K562 (cell line): ENCODE measurements around the gene HPCA. TPM values are rescaled to one million over a fixed set of nuclear protein-coding genes. Genes with fewer than 3 reads are reported as not detected.

Experiments used
- ATF1 ChIP-seq, 2 experiments: fragments of 450-650 bp in 1 of 2; IDR thresholded peaks; 2 replicates each; pipeline ENCODE4 v1.6.1; 2016; ENCODE audit warnings: missing compliant biosample characterization in 1 of 2, missing genetic modification characterization in 1 of 2
- BCL6 ChIP-seq: fragments of 250-450 bp; sonication (Bioruptor Pico); IDR thresholded peaks from 2 replicates; pipeline ENCODE4 v1.4.0; 2020
- HCFC1 ChIP-seq: IDR thresholded peaks from 2 replicates; pipeline ENCODE4 v1.6.1; 2012; ENCODE audit warnings: low read depth, low read length, improper control_type of control experiment
- JUNB ChIP-seq: fragments of 450-650 bp; formaldehyde crosslinking; conservative IDR thresholded peaks from 2 replicates; pipeline ENCODE4 v1.4.0; 2020; ENCODE audit warnings: mild to moderate bottlenecking
- PHF21A ChIP-seq: fragments of 450-650 bp; IDR thresholded peaks from 2 replicates; pipeline ENCODE4 v1.6.1; 2017; ENCODE audit warnings: low read depth, borderline replicate concordance
- POLR2A ChIP-seq: fragments of 450-650 bp; conservative IDR thresholded peaks from 2 replicates; pipeline ENCODE4 v1.6.1; 2016
- TCF7 ChIP-seq: sonication (generic); IDR thresholded peaks from 2 replicates; pipeline ENCODE4 v1.6.1; 2016; ENCODE audit warnings: antibody characterized with exemption, borderline replicate concordance
- TCFL5 ChIP-seq: fragments of 250-450 bp; sonication (Bioruptor Pico); conservative IDR thresholded peaks from 2 replicates; pipeline ENCODE4 v1.6.1; 2021; ENCODE audit warnings: mild to moderate bottlenecking, moderate library complexity, matching md5 sums
- XRCC4 ChIP-seq: IDR thresholded peaks from one replicate; pipeline ENCODE4 v1.6.1; 2011; ENCODE audit not compliant: insufficient read depth, insufficient read length; ENCODE audit errors: extremely low read depth
- ZNF184 ChIP-seq: sonication (generic); formaldehyde crosslinking; IDR thresholded peaks from 2 replicates; pipeline ENCODE4 v1.5.0; 2020; ENCODE audit warnings: missing genetic modification reagents
- ZNF253 ChIP-seq: fragments of 250-450 bp; sonication (Bioruptor Pico); conservative IDR thresholded peaks from 2 replicates; pipeline ENCODE4 v1.6.1; 2021; ENCODE audit warnings: mild to moderate bottlenecking
- ZNF354B ChIP-seq: fragments of 250-450 bp; sonication (Bioruptor Pico); IDR thresholded peaks from 2 replicates; pipeline ENCODE4 v1.4.0; 2020
- ZNF561 ChIP-seq: fragments of 450-650 bp; formaldehyde crosslinking; conservative IDR thresholded peaks from 2 replicates; pipeline ENCODE4 v1.4.0; 2020; ENCODE audit warnings: mild to moderate bottlenecking, moderate library complexity
- ZNF583 ChIP-seq: fragments of 250-450 bp; sonication (Bioruptor Pico); IDR thresholded peaks from 2 replicates; pipeline ENCODE4 v1.4.0; 2020
- ZNF75A ChIP-seq: fragments of 450-650 bp; formaldehyde crosslinking; IDR thresholded peaks from 2 replicates; pipeline ENCODE4 v1.4.0; 2020; ENCODE audit warnings: mild to moderate bottlenecking
- polyA plus RNA-seq, 8 experiments: library from polyadenylated mRNA; depleted of rRNA in 4 of 8; stranded (reverse) in 5 of 8; unstranded in 3 of 8; fragments of >200 nt; fragmentation: Nextera tagmentation in 2 of 8; fragmentation: Illumina TruSeq in 1 of 8; extraction: Ambion mirVana in 2 of 8; extraction: Trizol in 1 of 8; gene quantifications; 2 replicates each; pipeline versions ENCODE4 v1.2.1 to v1.2.3, GENCODE V29; 2011 to 2014; ENCODE audit warnings: inconsistent platforms in 1 of 8, missing spikeins in 1 of 8
- total RNA-seq, 7 experiments: library from RNA; depleted of rRNA in 6 of 7; stranded (reverse); fragments of >200 nt in 6 of 7; fragmentation: Illumina TruSeq in 2 of 7; extraction: Trizol in 2 of 7; gene quantifications; 2 replicates each; pipeline versions ENCODE4 v1.2.1 to v1.2.3, GENCODE V29; 2011 to 2021; ENCODE audit warnings: low replicate concordance in 1 of 7
- TF ChIP-seq, protein P1 (sequence below): fragments of 450-650 bp; IDR thresholded peaks from 2 replicates; pipeline ENCODE4 v1.6.1; 2016; ENCODE audit warnings: mild to moderate bottlenecking, moderate library complexity
- TF ChIP-seq, protein P2 (sequence below): sonication (generic); formaldehyde crosslinking; IDR thresholded peaks from 2 replicates; pipeline ENCODE4 v1.8.0; 2022; ENCODE audit warnings: missing genetic modification reagents, mild to moderate bottlenecking, moderate library complexity, borderline replicate concordance
- TF ChIP-seq, protein P3 (sequence below): sonication (generic); formaldehyde crosslinking; IDR thresholded peaks from 2 replicates; pipeline ENCODE4 v1.9.0; 2022; ENCODE audit warnings: mild to moderate bottlenecking, missing genetic modification reagents

HPCA gene
- total and polyA plus RNA-seq, 9 of the 15 experiments (the other 6 are each of a cell fraction or from before 2014, with no cell fraction given): not detected

DNA sequence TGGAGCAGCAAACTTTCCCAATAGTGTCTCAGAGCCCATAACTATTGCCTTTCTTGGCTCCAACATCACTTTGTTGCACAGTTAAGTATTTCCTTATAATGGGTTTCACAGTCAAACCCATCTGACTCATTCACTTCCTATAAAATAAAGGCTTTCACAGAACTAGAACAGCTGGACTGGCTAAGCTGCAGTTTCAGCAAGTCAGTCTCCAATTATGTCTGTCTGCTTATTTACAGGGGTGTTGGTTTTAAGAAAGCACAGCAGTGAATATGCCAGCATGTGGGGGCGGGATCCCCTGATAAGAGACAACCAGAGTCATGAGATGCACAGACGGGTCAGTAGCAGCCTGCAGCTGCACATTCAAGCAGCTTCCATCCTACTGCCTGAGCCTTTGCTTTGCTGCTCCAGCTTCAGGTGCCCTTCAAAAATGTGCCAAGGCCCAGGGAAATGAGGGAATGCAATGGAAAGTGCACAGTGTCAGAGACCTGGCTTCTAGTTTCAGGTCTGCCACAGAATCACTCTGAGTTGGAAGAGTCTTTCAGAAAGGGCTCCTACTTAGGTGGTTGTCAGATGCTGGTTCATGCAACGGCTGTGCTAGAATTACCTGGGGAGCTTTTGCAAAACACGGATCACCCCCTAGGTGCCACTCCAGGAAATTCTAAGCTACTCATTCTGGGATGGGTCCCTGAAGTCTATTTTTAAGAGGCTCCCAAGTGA is 53.5 kb downstream of the HPCA start (continued):
- TF ChIP-seq, protein P1, sequence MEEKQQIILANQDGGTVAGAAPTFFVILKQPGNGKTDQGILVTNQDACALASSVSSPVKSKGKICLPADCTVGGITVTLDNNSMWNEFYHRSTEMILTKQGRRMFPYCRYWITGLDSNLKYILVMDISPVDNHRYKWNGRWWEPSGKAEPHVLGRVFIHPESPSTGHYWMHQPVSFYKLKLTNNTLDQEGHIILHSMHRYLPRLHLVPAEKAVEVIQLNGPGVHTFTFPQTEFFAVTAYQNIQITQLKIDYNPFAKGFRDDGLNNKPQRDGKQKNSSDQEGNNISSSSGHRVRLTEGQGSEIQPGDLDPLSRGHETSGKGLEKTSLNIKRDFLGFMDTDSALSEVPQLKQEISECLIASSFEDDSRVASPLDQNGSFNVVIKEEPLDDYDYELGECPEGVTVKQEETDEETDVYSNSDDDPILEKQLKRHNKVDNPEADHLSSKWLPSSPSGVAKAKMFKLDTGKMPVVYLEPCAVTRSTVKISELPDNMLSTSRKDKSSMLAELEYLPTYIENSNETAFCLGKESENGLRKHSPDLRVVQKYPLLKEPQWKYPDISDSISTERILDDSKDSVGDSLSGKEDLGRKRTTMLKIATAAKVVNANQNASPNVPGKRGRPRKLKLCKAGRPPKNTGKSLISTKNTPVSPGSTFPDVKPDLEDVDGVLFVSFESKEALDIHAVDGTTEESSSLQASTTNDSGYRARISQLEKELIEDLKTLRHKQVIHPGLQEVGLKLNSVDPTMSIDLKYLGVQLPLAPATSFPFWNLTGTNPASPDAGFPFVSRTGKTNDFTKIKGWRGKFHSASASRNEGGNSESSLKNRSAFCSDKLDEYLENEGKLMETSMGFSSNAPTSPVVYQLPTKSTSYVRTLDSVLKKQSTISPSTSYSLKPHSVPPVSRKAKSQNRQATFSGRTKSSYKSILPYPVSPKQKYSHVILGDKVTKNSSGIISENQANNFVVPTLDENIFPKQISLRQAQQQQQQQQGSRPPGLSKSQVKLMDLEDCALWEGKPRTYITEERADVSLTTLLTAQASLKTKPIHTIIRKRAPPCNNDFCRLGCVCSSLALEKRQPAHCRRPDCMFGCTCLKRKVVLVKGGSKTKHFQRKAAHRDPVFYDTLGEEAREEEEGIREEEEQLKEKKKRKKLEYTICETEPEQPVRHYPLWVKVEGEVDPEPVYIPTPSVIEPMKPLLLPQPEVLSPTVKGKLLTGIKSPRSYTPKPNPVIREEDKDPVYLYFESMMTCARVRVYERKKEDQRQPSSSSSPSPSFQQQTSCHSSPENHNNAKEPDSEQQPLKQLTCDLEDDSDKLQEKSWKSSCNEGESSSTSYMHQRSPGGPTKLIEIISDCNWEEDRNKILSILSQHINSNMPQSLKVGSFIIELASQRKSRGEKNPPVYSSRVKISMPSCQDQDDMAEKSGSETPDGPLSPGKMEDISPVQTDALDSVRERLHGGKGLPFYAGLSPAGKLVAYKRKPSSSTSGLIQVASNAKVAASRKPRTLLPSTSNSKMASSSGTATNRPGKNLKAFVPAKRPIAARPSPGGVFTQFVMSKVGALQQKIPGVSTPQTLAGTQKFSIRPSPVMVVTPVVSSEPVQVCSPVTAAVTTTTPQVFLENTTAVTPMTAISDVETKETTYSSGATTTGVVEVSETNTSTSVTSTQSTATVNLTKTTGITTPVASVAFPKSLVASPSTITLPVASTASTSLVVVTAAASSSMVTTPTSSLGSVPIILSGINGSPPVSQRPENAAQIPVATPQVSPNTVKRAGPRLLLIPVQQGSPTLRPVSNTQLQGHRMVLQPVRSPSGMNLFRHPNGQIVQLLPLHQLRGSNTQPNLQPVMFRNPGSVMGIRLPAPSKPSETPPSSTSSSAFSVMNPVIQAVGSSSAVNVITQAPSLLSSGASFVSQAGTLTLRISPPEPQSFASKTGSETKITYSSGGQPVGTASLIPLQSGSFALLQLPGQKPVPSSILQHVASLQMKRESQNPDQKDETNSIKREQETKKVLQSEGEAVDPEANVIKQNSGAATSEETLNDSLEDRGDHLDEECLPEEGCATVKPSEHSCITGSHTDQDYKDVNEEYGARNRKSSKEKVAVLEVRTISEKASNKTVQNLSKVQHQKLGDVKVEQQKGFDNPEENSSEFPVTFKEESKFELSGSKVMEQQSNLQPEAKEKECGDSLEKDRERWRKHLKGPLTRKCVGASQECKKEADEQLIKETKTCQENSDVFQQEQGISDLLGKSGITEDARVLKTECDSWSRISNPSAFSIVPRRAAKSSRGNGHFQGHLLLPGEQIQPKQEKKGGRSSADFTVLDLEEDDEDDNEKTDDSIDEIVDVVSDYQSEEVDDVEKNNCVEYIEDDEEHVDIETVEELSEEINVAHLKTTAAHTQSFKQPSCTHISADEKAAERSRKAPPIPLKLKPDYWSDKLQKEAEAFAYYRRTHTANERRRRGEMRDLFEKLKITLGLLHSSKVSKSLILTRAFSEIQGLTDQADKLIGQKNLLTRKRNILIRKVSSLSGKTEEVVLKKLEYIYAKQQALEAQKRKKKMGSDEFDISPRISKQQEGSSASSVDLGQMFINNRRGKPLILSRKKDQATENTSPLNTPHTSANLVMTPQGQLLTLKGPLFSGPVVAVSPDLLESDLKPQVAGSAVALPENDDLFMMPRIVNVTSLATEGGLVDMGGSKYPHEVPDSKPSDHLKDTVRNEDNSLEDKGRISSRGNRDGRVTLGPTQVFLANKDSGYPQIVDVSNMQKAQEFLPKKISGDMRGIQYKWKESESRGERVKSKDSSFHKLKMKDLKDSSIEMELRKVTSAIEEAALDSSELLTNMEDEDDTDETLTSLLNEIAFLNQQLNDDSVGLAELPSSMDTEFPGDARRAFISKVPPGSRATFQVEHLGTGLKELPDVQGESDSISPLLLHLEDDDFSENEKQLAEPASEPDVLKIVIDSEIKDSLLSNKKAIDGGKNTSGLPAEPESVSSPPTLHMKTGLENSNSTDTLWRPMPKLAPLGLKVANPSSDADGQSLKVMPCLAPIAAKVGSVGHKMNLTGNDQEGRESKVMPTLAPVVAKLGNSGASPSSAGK: no peak
- TF ChIP-seq BCL6 (CRISPR knock-in tag) (0 out of 2 replicates have a peak, but pooled peaks have one; percentile 16), ZNF561 (no peak), POLR2A (no peak), TCFL5 (no peak), XRCC4 (no peak), ZNF354B (CRISPR knock-in tag) (no peak), TCF7 (no peak), ZNF184 (CRISPR knock-in tag) (no peak), HCFC1 (no peak), PHF21A (peak; percentile 69; the same call in 1 of the 2 replicates), ATF1 (CRISPR knock-in tag; IDR thresholded peaks at IDR 0.05) (no peak), ATF1 (tag; IDR thresholded peaks at IDR 0.05) (peak; percentile 26; the same call in 1 of the 2 replicates), ZNF75A (CRISPR knock-in tag) (no peak), ZNF583 (CRISPR knock-in tag) (0 out of 2 replicates have a peak, but pooled peaks have one; percentile 58), JUNB (no peak), ZNF253 (CRISPR knock-in tag) (no peak)
- TF ChIP-seq, protein P2, sequence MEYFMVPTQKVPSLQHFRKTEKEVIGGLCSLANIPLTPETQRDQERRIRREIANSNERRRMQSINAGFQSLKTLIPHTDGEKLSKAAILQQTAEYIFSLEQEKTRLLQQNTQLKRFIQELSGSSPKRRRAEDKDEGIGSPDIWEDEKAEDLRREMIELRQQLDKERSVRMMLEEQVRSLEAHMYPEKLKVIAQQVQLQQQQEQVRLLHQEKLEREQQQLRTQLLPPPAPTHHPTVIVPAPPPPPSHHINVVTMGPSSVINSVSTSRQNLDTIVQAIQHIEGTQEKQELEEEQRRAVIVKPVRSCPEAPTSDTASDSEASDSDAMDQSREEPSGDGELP (CRISPR knock-in tag): peak; percentile 59; the same call in 1 of the 2 replicates
- TF ChIP-seq, protein P3, sequence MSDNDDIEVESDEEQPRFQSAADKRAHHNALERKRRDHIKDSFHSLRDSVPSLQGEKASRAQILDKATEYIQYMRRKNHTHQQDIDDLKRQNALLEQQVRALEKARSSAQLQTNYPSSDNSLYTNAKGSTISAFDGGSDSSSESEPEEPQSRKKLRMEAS (CRISPR knock-in tag): no peak
